NCI-H1092 (cell line): ENCODE data around the gene TOP2A.

ENCODE experiments used
- DNase-seq: peaks from one replicate; lab custom pipeline; 2025; lab: John Stamatoyannopoulos, UW

The TOP2A gene

DNA sequence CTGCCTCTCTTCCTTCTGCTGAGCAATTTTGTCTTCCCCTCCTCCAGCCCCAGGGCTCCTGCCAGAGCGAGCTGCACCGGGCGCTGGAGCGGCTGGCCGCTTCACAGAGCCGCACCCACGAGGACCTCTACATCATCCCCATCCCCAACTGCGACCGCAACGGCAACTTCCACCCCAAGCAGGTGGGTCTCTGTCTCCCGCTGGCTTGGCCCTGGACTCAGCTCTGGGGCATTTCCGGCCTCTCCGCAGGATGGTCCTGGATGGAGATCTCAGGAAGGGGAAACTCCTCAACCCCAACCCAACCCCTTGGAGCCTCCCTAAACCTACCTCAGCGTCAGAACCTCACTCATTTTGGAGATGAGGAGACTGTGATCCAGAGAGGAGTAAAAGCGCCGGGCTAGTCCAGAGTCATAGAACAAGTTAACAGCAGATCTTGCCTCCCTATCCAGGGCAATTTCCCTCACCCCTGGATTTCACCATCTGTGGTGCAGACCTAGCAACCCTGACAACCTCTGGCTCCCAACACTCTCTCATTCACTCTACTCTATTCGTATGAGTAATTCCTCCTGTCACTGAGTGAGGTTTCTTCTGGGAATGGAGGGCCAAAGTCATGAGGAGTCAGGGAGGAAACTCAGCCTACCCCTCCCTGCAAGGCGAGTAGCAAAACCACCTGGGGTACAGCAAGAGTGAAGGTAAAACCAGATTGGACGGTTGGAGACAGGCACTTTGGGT is 36.4 kb upstream of the TOP2A start:
- no peak for DNase-seq

DNA sequence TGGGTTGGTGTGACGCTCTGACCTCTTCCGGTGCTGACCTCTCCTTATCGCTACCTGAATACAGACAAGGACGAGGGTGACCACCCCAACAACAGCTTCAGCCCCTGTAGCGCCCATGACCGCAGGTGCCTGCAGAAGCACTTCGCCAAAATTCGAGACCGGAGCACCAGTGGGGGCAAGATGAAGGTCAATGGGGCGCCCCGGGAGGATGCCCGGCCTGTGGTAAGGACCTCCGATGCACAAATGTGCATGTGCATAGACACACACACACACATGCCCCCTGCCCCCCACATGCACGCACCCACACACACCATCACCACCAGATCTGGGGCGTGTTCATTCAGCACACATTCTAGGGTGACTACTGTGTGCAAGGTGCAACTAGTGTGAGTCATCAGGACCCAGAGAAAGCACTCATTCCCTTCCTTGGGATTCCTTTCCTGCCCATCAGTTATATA is 35.3 kb upstream of the TOP2A start:
- DNase-seq = no peak

DNA sequence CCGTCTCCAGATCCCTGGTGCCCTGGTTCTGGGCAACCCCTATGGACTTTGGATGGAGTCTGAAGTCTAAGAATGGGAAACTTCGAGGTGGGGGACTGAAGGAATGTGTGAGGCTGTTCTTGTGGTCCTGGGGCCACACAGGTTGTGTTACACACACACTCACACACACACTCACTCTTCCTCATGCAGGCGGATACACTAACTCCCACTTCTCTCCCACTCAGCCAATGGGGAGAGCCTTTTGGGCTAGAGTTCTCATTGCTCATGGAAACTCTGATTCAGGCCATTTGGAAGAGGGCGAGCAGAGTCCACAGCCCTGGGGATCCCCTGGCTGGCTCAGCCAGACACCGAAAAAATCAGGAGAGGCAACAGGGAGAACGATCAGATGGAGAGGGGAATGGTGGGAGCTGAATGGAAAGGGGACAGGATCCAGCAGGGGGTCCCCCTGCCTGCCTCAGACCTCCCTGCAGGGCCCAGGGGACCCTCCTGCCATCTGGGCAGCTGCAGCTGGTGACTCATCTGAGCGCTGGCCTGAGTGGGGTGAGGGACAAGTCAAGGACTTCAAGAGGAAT is 34.6 kb upstream of the TOP2A start:
- DNase-seq = no peak

DNA sequence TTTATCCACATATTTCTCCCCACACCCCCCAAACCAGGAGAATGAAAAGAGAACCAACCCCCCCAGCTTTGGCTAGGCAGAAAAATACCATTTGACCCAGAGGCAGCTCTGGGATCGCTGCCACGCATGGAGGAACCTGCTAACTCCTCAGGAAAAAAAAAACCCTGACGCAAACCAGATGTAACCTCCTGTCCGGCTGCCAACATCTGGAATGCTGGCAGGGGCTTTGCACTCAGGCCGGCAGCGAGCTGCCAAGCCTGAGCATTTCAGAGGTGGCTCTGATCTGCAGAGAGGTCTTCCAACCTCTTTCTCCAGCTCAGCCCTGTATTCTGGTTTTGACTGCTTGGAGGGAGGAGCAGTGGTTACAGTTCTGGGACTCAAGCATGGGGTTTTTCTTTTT is 33.7 kb upstream of the TOP2A start:
- no peak for DNase-seq

DNA sequence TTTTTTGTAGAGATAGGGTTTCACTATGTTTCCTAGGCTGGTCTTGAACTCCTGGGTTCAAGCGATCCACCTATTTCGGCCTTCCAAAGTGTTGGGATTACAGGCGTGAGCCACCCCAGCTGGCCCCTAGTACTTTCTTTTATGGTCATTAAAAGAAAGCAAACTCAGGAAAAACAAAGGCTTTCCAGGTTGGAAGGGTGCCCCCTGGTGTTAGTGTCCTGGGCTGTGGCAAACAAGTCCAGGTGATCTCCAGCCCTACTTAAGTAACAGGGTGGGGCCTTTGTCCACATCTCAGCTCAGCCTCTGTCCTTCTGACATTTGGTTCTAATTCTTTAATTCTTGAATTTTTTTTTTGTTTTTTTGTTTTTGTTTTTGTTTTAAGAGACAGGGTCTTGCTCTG is 32.5 kb upstream of the TOP2A start:
- no peak for DNase-seq

DNA sequence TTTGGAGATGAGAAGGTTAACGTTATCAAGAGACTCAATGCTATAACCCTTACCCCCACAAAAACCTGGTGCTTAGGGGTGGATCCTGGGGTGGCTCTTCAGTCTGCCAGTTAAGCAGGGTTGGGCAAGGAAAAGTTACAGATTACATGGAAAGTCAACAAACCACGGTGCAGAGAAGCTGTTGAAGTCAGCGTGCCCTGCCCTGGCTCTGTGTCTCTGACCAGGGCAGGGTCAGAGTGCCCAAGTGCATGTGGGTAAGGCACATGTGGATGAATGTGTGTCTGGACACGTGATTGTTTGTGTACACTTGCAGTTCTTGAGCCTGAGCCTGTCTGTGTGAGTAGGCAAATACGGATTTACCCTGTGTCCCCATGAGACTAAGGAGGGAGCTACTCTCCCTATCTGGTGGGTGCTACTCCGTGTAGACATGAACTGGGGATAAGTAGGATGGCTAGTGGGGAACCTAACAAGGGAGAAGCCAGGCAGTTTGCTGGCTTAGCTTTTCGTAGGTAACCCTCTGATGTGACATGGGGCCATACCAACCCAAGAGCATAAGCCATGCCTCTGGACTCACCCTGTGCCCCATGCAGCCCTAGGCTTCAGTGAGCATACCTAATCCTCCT is 31.1 kb upstream of the TOP2A start:
- DNase-seq = no peak

DNA sequence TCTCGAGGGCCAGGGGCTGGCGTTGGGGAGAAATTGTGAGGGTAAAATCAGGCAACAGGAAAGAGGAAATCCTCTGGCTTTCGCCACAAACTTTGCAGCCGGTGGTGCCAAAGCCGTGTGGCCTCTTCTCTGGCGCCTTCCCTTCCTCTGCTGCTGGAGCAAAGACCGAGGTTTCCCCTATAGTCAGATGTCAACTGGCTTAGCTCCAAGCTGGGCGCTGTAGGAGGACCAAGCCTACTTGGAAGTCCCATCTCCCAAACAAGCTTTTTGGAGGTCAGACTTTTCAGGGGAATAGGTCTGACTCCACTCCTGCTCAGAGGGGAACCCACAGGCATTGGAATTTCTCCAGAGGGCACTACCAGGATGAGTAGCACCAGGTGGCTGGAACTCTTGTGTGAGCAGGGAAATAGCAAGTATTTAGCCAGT is 30.5 kb upstream of the TOP2A start:
- no peak for DNase-seq

DNA sequence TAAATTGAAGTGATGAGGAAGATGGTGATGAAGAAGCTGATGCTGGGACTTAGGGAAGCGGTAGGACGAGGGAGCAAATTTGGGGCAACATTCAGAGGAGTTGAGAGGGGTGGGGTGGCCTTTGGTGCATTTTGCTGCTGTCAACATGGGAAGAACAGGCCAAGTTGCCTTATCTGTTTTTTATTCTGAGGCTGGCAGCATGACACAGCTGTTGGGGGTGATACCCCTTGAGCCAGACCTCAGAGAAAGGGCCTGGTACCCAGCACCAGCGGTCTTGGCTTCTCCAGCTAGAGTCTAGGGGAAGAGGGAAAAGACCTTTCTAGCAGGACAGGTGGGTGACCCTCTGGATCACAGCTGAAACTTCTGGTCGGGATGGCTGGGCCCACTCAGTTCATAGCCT is 30.1 kb upstream of the TOP2A start:
- DNase-seq = no peak

DNA sequence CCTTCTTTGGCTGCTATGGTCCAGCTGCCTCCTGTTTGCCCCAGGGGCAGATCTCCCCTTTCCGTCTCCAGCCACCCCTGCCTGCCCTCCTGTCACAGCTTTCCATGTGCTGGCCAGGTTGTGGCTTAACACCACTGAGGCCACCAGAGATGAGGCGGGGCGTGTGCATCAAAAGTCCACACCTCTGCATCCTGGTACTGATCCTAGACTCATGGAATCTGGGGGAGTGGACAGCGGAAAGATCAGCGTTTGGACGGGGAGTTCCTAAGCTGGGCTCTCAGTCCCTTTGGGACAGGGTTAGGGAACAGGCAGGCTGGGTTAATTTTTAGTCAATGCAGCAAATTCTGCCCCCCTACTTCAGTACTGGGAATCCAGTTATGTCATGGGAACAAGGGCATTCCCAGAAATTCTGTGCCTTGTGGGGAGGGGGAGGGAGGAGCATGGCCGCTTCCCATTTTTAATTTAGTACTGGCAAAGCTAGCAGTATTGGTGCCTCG is 29.5 kb upstream of the TOP2A start:
- DNase-seq = no peak

DNA sequence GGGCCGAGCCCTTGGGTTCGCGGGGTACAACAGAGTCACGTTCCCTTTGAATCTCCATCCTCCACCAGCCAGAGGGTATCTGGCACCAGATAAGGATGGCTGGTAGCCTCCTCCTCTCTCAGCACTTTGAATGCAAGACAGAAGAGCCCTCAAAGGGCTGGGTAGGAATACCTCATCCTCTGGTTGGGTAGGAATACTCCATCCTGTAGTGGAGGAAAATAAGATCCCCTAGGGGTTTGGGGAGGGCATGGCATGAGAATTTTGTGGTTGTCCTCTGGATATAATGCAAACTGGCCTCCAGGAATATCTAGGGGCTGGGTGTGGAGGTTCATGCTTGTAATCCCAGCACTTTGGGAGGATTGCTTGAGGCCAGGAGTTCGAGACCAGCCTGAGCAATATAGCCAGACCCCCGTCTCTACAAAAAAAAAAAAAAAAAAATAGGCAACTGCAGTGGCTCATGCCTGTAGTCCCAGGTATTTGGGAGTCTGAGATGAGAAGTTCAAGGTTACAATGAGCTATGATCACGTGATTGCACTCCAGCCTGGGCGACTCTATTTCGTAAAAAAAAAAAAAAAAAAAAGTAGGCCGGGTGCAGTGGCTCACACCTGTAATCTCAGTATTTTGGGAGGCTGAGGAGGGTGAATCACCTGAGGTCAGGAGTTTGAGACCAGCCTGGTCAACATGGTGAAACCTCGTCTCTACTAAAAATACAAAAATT is 28.2 kb upstream of the TOP2A start:
- DNase-seq = no peak

DNA sequence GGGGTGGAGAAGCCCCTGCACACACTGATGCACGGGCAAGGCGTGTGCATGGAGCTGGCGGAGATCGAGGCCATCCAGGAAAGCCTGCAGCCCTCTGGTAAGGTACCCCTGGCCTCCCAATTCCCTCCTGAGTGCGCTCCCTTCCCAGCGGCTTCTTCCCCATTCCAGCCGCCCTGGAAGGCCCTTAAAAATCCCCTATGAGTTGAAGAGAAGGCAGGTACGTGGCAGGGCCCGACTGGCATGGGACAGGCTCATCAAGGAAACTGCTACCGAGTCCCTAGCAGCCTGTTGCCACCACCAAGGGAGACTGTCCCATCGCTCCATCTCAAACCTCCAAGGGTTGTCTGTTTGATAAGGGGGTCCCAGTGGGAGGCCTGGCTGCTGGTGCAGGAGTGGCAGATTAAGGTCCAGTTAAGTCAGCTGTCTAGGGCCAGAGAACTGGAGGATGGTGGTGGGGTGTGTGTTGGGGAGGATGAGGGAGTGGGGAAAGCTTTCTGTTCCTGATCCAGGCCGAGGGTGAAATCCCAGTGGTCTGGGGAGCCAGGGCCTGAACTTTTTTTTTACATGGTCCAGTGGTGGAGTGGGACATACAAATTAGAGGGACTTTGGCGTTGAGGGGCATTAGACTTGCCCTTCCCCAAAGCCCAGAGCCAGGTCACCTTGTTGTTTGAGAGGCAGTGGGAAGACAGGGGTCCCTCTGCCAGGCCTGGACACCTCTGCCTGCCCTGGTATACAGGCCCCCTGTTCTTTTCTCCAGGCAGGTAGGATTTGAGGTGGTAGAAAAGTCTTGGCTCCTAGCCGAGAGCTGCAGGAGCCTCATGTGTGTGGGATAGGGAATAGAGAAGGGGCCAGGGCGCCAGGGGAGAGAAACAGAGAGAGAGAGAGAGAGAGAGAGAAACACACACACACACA is 26.5 kb upstream of the TOP2A start:
- no peak for DNase-seq

DNA sequence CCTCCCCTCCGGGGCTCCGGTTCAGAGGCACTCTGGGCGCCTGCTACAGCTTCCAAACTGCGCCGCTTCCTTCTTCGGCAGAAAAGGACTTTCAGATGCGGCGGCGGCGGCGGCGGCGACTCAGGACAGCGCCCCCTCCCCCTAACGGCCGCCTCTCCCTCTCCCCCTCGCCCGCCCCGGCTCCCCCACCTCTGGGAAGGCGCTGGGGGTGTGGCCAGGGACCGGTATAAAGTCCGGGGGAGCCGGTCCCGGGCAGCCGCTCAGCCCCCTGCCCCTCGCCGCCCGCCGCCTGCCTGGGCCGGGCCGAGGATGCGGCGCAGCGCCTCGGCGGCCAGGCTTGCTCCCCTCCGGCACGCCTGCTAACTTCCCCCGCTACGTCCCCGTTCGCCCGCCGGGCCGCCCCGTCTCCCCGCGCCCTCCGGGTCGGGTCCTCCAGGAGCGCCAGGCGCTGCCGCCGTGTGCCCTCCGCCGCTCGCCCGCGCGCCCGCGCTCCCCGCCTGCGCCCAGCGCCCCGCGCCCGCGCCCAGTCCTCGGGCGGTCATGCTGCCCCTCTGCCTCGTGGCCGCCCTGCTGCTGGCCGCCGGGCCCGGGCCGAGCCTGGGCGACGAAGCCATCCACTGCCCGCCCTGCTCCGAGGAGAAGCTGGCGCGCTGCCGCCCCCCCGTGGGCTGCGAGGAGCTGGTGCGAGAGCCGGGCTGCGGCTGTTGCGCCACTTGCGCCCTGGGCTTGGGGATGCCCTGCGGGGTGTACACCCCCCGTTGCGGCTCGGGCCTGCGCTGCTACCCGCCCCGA is 25.7 kb upstream of the TOP2A start, which contains the start of gene IGFBP4:
IGFBP4 (plus strand) TSS at position 255 of the 792 bp plus-strand sequence; CDS start at position 541, 286 bp downstream.
- peak; percentile 20 for DNase-seq

DNA sequence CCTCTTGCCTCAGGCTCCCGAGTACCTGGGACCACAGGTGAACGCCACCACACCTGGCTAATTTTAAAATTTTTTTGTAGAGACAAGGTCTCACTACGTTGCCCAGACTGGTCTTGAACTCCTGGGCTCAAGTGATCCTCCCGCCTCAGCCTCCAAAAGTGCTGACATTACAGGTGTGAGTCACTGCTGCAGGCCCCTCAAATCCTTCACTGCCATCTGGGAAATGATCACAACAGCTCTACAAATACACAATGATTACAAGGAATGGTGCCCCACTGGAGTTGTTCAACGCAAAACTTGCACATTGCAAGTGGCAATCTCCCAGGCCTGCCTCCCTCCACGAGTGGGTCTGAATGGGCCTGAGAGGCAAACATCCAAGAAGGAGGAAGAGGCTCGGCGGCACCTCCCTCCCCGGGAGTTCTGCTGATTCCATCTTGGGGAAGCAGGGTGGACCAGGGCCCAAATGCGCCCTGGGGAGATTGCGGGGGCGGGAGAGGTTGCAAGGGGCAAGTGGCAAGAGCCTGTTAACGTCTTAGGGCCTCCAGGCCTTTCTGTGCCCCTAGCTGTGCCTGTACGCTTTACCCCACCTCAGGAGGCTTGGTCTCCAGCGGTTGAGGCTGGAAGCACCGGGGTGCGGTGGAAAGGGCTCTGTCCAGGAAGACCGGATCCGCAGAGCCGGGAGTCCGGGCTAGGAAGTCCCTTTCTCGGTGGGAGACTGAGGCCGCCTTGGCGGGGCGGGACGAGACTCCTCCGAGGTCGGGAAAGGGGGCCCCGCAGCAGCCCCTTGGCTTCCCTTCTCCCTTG is 24.9 kb upstream of the TOP2A start:
- no peak for DNase-seq

DNA sequence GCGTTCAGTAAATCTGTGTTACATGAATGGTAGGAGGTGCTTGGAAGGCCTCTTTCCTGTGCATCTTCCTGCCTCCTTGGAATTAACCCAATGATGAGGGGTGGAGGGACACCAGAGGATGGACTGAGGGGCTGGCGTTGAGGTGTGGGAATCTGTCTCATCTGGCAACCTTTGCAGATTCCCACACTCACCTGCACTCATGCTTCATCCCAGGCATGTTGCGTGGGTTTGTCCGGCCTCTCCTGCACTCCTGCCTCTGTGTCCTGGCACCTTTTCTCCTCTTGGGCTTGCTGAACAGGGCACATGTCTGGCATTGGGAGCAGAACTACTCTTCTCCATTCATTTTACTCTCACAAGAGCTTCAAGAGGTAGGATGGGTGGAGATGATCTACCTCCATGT is 22.5 kb upstream of the TOP2A start:
- DNase-seq = no peak

DNA sequence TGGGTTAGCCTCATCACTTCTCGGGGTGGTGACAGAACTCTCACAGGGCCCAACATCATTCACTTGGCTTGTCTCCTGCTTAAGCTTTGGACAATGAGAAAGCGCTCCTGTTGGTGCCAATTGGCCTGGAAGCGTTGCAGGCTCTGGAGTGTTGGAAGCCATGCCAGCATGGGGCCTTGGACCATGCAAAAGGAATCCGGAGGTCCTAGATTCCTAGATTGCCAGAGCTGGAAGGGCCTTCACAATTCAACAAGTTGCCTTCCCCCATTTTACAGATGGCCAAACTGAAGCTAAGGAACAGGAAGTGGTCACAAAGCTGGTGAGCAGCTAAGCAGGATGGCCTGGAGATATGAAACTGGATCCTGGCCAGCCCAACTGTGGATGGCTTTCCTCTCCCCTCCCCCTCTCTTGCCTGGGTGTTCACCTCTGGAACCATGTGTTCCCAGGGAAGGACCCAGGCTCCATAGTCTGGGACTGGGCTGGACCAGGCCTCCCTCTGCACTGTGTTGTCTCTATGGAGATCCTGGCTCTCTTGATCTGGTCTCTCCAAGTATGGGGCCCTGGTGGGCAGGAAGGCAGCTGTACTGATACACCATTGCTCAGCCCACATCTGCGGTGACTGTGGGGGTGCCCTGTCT is 19.5 kb upstream of the TOP2A start:
- DNase-seq = no peak

DNA sequence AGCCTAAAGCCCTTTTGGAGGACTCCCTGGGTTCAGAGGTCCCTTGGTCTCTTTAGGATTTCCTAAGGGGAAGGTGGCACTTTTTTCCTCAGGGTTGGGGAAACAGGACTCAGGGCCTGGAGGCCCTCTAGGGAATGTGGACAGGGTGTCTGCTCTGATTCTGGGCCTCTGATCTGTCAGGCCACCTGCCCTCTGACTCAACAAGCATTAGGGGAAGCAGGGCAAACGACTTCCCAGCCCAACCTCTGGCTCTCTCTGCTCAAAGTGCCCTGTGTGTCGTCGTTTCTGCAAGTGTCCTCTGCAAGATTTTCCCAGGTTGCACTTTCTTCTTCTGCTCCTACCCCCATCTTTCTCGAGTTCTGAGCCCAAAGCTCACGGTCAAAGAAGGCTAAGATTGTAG is 18.9 kb upstream of the TOP2A start:
- DNase-seq = no peak

DNA sequence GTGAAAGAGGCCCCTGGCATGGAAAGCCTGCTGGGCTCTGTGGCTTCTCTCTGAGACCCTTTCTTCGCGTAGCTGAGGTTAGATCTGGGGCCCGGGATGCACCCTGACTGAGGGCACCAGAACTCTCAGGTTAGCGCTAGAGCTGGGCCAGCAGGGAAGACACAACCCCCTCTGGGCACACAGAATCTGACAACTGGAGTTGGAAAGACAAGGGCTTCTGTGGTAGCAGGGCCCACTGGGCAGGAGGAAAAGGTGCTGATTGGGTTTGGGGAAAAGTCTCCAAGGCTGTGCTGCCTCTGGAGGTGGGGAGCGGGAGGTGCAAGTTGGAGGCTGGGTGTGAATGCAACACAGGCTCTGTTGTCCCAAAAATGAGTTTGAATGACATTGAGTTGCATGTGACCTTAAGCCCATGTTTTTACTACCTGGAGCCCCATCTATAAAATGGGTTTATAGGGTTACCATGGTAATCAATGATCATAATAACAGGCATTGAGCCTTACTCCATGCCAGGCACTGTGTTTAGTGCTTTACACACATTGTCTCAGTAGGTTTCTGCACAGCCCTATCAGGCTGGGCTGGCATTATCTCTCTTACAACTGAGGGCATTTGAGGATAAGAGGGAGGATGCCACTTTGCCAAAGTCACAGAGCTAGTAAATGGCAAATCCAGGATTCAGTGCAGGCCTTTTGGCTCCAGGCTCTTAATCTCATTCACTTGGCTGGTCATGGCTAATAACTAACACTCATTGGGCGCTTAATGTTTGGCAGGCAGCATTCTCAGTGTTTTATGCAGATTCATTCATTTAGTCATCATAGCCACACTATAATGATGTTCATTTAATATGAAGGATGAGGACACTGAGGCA is 16.1 kb upstream of the TOP2A start:
- no peak for DNase-seq

DNA sequence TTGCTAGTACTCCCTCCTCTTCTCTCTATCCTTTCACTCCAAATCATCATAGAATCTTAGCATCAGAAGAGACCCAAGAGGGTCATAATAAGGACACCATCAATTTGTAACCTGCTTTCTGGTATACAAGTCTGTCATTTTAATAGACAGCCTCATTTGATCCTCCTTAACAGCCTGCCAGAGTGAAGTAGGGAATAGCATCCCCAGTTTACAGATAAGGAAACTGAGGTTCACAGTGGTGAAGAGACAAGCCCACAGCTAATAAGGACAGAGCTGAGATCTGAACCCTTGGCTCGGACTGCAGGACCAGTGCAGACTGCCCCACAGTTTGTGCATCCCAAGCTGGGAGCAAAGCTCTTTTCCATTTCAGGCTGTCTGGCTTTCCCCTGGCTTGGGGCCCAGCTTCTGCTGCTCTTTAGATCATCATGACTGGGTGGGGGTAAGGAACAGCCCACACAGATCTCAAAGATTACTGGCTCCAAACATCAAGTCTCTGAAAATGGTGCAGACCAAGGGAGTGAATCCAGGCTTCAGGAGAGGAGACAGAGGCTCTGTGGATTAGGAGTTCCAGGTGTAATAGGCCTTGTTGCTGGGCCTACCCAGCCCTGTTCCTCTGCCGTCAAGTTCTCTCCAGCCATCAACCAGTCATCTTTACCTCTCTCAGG is 15.3 kb upstream of the TOP2A start:
- DNase-seq = no peak
